Uterus (tissue), 4 donors: ENCODE results near the gene ZFAND2B. TPM values are rescaled to one million over a fixed set of nuclear protein-coding genes. Genes with fewer than 3 reads are reported as not detected.

Source experiments
- DNase-seq, 2 donors: peaks; one replicate each; pipeline ENCODE4 v3.0.0-alpha.2; 2019 to 2020
- H3K27ac ChIP-seq, 2 donors: fragments of 200-600 bp; sonication (generic); 1 replicate in 1 of 2; 2 replicates in 1 of 2; pipeline ENCODE4 v1.5.1; 2016 to 2018
- H3K27me3 ChIP-seq, 2 donors: fragments of 200-600 bp; sonication (generic); one replicate each; pipeline ENCODE4 v1.5.1; 2018 to 2019; ENCODE audit warnings: control low read depth in 1 of 2
- H3K36me3 ChIP-seq, 2 donors: fragments of 200-600 bp; sonication (generic); one replicate each; pipeline ENCODE4 v1.5.1; 2019; ENCODE audit warnings: control low read depth in 1 of 2
- H3K4me1 ChIP-seq, 2 donors: fragments of 200-600 bp; sonication (generic); one replicate each; pipeline ENCODE4 v1.5.1; 2018 to 2019; ENCODE audit warnings: control low read depth in 1 of 2
- H3K4me3 ChIP-seq, 2 donors: fragments of 200-600 bp; sonication (generic); 1 replicate in 1 of 2; 2 replicates in 1 of 2; pipeline ENCODE4 v1.5.1; 2018 to 2019; ENCODE audit warnings: mild to moderate bottlenecking in 1 of 2
- H3K9me3 ChIP-seq, 2 donors: fragments of 200-600 bp; sonication (generic); one replicate each; pipeline ENCODE4 v1.5.1; 2019; ENCODE audit warnings: control low read depth in 1 of 2
- POLR2A ChIP-seq, 2 donors: fragments of 450-650 bp; IDR thresholded peaks; one replicate each; pipeline ENCODE4 v1.6.1; 2016; ENCODE audit warnings: antibody characterized with exemption in 2 of 2, mild to moderate bottlenecking in 1 of 2, moderate library complexity in 1 of 2
- intact Hi-C: fragments of 100-400 bp; cut with DNase I; formaldehyde crosslinking; loops from one replicate; pipeline ENCODE4 v1.15.1; 2023; ENCODE audit warnings: low total_unique reads
- total RNA-seq, 4 donors: library from RNA; depleted of rRNA in 3 of 4; stranded (reverse); fragments of >200 nt in 3 of 4; gene quantifications; one replicate each; pipeline versions ENCODE4 v1.1.0 to v1.2.4, GENCODE V29; 2014 to 2023
- TF ChIP-seq, protein P1 (sequence below), 4 experiments: fragments of 200-600 bp in 2 of 4; fragments of 450-650 bp in 2 of 4; sonication (generic) in 2 of 4; IDR thresholded peaks; one replicate each; pipeline ENCODE4 v1.5.1; 2016 to 2019; ENCODE audit warnings: antibody characterized with exemption in 4 of 4, mild to moderate bottlenecking in 2 of 4, moderate library complexity in 1 of 4
- donor health status: DM: yes; HTN: yes; CAD: no.

Gene ZFAND2B
- total RNA-seq, 4 donors from 2014 or later, result 21.7 to 212 (median 45.2) TPM

GRCh38 chr2:219205165-219205538 is 1.4 kb upstream of the ZFAND2B start:
- Histone ChIP-seq H3K4me1 (peaks cover 0 to 7% of the 10 kb centered on the region in 2 donors), H3K27me3 (no peaks in the 10 kb centered on the region), H3K4me3 (no peak overlapping the region), H3K36me3 (no peaks in the 10 kb centered on the region), H3K27ac (no peak overlapping the region), H3K9me3 (no peaks in the 10 kb centered on the region)
- DNase-seq, result no peak
- TF ChIP-seq POLR2A (IDR thresholded peaks at IDR 0.05), result no peak
- TF ChIP-seq, protein P1, sequence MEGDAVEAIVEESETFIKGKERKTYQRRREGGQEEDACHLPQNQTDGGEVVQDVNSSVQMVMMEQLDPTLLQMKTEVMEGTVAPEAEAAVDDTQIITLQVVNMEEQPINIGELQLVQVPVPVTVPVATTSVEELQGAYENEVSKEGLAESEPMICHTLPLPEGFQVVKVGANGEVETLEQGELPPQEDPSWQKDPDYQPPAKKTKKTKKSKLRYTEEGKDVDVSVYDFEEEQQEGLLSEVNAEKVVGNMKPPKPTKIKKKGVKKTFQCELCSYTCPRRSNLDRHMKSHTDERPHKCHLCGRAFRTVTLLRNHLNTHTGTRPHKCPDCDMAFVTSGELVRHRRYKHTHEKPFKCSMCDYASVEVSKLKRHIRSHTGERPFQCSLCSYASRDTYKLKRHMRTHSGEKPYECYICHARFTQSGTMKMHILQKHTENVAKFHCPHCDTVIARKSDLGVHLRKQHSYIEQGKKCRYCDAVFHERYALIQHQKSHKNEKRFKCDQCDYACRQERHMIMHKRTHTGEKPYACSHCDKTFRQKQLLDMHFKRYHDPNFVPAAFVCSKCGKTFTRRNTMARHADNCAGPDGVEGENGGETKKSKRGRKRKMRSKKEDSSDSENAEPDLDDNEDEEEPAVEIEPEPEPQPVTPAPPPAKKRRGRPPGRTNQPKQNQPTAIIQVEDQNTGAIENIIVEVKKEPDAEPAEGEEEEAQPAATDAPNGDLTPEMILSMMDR (IDR thresholded peaks at IDR 0.05), result no peak
- intact Hi-C loops, result no loop called here

DNA sequence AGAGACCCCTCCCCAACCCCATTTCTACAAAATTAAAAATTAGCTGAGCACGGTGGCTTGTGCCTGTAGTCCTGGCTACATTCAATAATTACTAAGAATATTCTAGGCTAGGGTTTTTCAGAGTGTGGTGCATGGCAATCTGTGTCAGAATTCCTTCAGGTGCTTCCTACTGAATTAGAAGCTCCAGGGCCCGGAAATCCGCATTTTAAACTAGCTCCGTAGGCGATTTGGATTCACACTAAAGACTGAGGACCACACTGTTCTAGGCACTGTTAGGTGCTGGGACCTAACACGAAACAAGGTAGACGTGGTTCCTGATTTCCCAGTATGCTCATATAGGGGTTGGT is 628 bp upstream of the ZFAND2B start:
- TF ChIP-seq, protein P1 (IDR thresholded peaks at IDR 0.05), result no peak
- TF ChIP-seq POLR2A (IDR thresholded peaks at IDR 0.05), result no peak
- intact Hi-C loops, result no loop called here
- H3K4me3 ChIP-seq, result peak overlapping the region; percentile 85 to 92
- peak overlapping the region; percentile 96 to 99 for H3K27ac ChIP-seq
- DNase-seq, result no peak
- H3K4me1 ChIP-seq, result peaks cover 0 to 7% of the 10 kb centered on the region in 2 donors
- no peaks in the 10 kb centered on the region for H3K36me3 ChIP-seq
- no peaks in the 10 kb centered on the region for H3K9me3 ChIP-seq
- no peaks in the 10 kb centered on the region for H3K27me3 ChIP-seq

GRCh38 chr2:219207134-219207883 is 727 bp downstream of the ZFAND2B start:
- H3K27me3 ChIP-seq, result no peaks in the 10 kb centered on the region
- peaks cover 0 to 7% of the 10 kb centered on the region in 2 donors for H3K4me1 ChIP-seq
- peak overlapping the region; percentile 85 to 92 for H3K4me3 ChIP-seq
- H3K9me3 ChIP-seq, result no peaks in the 10 kb centered on the region
- intact Hi-C loops, result no loop called here
- DNase-seq, result no peak
- no peak for TF ChIP-seq POLR2A (IDR thresholded peaks at IDR 0.05)
- TF ChIP-seq, protein P1 (IDR thresholded peaks at IDR 0.05), result no peak
- H3K36me3 ChIP-seq, result no peaks in the 10 kb centered on the region
- H3K27ac ChIP-seq, result peak overlapping the region; percentile 96 to 99

DNA sequence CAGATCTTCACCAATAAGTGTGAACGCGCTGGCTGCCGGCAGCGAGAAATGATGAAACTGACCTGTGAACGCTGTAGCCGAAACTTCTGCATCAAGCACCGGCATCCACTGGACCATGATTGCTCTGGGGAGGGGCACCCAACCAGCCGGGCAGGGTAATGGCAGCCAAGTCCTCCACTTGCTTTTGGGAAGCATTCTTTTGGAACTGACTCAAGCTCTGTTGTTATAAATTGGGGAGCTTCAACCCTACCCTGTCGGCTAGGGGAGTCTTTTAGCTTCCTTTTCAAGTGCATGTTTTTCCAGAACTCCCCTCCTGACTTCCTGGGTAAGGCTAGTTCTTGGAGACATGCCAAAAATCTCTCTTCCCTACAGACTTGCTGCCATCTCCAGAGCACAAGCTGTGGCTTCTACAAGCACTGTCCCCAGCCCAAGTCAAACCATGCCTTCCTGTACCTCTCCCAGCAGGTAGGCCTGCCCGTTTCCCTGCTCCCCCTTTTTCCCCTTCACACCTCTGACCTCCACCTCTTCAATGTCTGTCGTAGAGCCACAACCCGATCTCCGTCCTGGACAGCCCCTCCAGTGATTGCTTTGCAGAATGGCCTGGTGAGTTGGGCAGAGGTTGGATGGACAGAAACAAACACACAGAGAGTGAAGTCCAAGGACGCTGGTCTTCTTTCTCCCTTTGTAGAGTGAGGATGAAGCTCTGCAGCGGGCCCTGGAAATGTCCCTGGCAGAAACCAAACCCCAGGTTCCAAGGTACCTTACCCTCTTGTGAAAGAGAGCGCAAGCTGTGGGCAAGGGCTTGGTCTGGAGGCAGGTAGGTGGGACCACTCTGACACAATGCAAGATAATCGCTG is 1.5 kb downstream of the ZFAND2B start:
- Histone ChIP-seq H3K36me3 (no peaks in the 10 kb centered on the region), H3K4me3 (no peak overlapping the region), H3K27ac (peak overlapping the region; percentile 96 to 99), H3K4me1 (peaks cover 0 to 7% of the 10 kb centered on the region in 2 donors), H3K9me3 (no peaks in the 10 kb centered on the region), H3K27me3 (no peaks in the 10 kb centered on the region)
- intact Hi-C loops, result no loop called here
- no peak for TF ChIP-seq POLR2A (IDR thresholded peaks at IDR 0.05)
- TF ChIP-seq, protein P1 (IDR thresholded peaks at IDR 0.05), result no peak
- DNase-seq, result no peak
